Activated CD8-positive, alpha-beta memory T cell treated with anti-CD3 and anti-CD28 coated beads for 36 hours (primary cell): ENCODE measurements around the gene MRPL17. TPM values are rescaled to one million over a fixed set of nuclear protein-coding genes. Genes with fewer than 3 reads are reported as not detected.
"Not testable (repeated sequence)": the region's sequence is repeated elsewhere in the genome, so short reads cannot be mapped to it uniquely, and the experiment has no call there.

Source experiments
- CTCF ChIA-PET: fragments of 350-600 bp; sonication (Branson Sonifier 250); formaldehyde crosslinking; loops from one replicate; lab custom pipeline; 2021; ENCODE audit warnings: antibody characterized with exemption; lab: Charles Lee
- POLR2A ChIA-PET: fragments of 350-600 bp; sonication (Branson Sonifier 250); formaldehyde crosslinking; loops from one replicate; lab custom pipeline; 2021; ENCODE audit warnings: antibody characterized with exemption; lab: Charles Lee
- total RNA-seq, 2 experiments: library from RNA; stranded (reverse); gene quantifications; one replicate each; pipeline ENCODE4 v1.2.3, GENCODE V29; 2021

MRPL17 gene
- total RNA-seq, result 100 to 1,000 TPM; 132 to 146 TPM

GRCh38 chr11:6682936-6683861 lies at the start of gene MRPL17:
TSS of gene MRPL17 (minus strand) at chr11:6683340. CDS start at chr11:6683296, 44 bp downstream.
- POLR2A ChIA-PET, result interaction anchor here (0.9 to 2.6 kb wide), 4 partner anchors 64 to 79 kb away, joined by 3 to 11 read pairs (median 6); partner anchors contain the start of genes ILK, RRP8, TAF10 and TPP1
- CTCF ChIA-PET, result interaction anchor here (0.8 to 2.9 kb wide), 21 partner anchors 8 to 304 kb away, joined by 3 to 22 read pairs (median 4); partner anchors contain the start of genes TAF10 and TPP1

- CTCF ChIA-PET, result interaction anchor here (0.9 to 2.4 kb wide), 2 partner anchors 9 to 27 kb away, joined by 5 to 9 read pairs; no protein-coding TSS in a partner anchor
- POLR2A ChIA-PET, result no interaction called here
Observed at GRCh38 chr11:6727971-6728760, 45.0 kb upstream of the MRPL17 start.

- ChIA-PET CTCF (no interaction called here), POLR2A (no interaction called here)
Observed at GRCh38 chr11:6725386-6725896, 42.3 kb upstream of the MRPL17 start.

- CTCF ChIA-PET, result interaction anchor here (1.0 to 1.1 kb wide), 2 partner anchors 14 to 31 kb away, joined by 3 to 4 read pairs; no protein-coding TSS in a partner anchor
- POLR2A ChIA-PET, result no interaction called here
Observed at GRCh38 chr11:6724013-6724412, 40.9 kb upstream of the MRPL17 start.

- ChIA-PET POLR2A (interaction anchor here (0.6 kb wide), 1 partner anchor 29 kb away, joined by 3 read pairs; no protein-coding TSS in a partner anchor), CTCF (no interaction called here)
Observed at GRCh38 chr11:6721343-6721742, 38.2 kb upstream of the MRPL17 start.

- CTCF ChIA-PET, result interaction anchor here (1.3 kb wide), 1 partner anchor 19 kb away, joined by 3 read pairs; no protein-coding TSS in a partner anchor
- POLR2A ChIA-PET, result no interaction called here
Observed at GRCh38 chr11:6719576-6719975, 36.4 kb upstream of the MRPL17 start.

- ChIA-PET POLR2A (no interaction called here), CTCF (no interaction called here)
Observed at GRCh38 chr11:6717426-6717825, 34.3 kb upstream of the MRPL17 start.

GRCh38 chr11:6711552-6711951 lies 28.4 kb upstream of the MRPL17 start:
- CTCF ChIA-PET, result interaction anchor here (0.7 to 1.9 kb wide), 4 partner anchors 13 to 181 kb away, joined by 3 to 8 read pairs (median 4); no protein-coding TSS in a partner anchor
- POLR2A ChIA-PET, result not testable (repeated sequence)

GRCh38 chr11:6708876-6709275 lies 25.7 kb upstream of the MRPL17 start:
- CTCF ChIA-PET, result no interaction called here
- POLR2A ChIA-PET, result no interaction called here

- POLR2A ChIA-PET, result interaction anchor here (0.6 kb wide), 1 partner anchor 94 kb away, joined by 3 read pairs; the partner anchor contains the start of gene TAF10
- CTCF ChIA-PET, result interaction anchor here (0.6 to 4.2 kb wide), 11 partner anchors 9 to 233 kb away, joined by 3 to 20 read pairs (median 3); partner anchors contain the start of gene TRIM3
Observed at GRCh38 chr11:6705905-6706535, 22.9 kb upstream of the MRPL17 start.

GRCh38 chr11:6703247-6704063 lies 20.3 kb upstream of the MRPL17 start:
- ChIA-PET POLR2A (no interaction called here), CTCF (interaction anchor here (4.2 kb wide), 1 partner anchor 51 kb away, joined by 20 read pairs; no protein-coding TSS in a partner anchor)

- CTCF ChIA-PET, POLR2A ChIA-PET: not testable (repeated sequence)
Observed at GRCh38 chr11:6701955-6702354, 18.8 kb upstream of the MRPL17 start.

GRCh38 chr11:6695377-6695776 lies 12.2 kb upstream of the MRPL17 start:
- CTCF ChIA-PET, result interaction anchor here (0.7 to 2.1 kb wide), 9 partner anchors 11 to 316 kb away, joined by 3 to 10 read pairs (median 3); partner anchors contain the start of genes MRPL17 and TAF10
- POLR2A ChIA-PET, result no interaction called here

- ChIA-PET POLR2A (interaction anchor here (0.7 to 1.2 kb wide), 2 partner anchors 68 to 76 kb away, joined by 3 to 12 read pairs; no protein-coding TSS in a partner anchor), CTCF (interaction anchor here (0.6 to 1.4 kb wide), 9 partner anchors 11 to 326 kb away, joined by 3 to 10 read pairs (median 4); partner anchors contain the start of gene MRPL17)
Observed at GRCh38 chr11:6694229-6694535, 11.0 kb upstream of the MRPL17 start.

- ChIA-PET POLR2A (interaction anchor here (0.7 to 1.2 kb wide), 2 partner anchors 67 to 76 kb away, joined by 3 to 12 read pairs; no protein-coding TSS in a partner anchor), CTCF (interaction anchor here (0.6 to 1.4 kb wide), 9 partner anchors 10 to 327 kb away, joined by 3 to 10 read pairs (median 4); partner anchors contain the start of gene MRPL17)
Observed at GRCh38 chr11:6693342-6694228, 10.4 kb upstream of the MRPL17 start.

- CTCF ChIA-PET, result no interaction called here
- POLR2A ChIA-PET, result no interaction called here
Observed at GRCh38 chr11:6692128-6692527, 9.0 kb upstream of the MRPL17 start.
